ENCODE measurements around the gene ANGPTL7. TPM values are rescaled to one million over a fixed set of nuclear protein-coding genes. Genes with fewer than 3 reads are reported as not detected.

The ANGPTL7 gene, protein sequence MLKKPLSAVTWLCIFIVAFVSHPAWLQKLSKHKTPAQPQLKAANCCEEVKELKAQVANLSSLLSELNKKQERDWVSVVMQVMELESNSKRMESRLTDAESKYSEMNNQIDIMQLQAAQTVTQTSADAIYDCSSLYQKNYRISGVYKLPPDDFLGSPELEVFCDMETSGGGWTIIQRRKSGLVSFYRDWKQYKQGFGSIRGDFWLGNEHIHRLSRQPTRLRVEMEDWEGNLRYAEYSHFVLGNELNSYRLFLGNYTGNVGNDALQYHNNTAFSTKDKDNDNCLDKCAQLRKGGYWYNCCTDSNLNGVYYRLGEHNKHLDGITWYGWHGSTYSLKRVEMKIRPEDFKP
- total RNA-seq (not detected), total RNA-seq (0 reads per million in 2 donors)

DNA sequence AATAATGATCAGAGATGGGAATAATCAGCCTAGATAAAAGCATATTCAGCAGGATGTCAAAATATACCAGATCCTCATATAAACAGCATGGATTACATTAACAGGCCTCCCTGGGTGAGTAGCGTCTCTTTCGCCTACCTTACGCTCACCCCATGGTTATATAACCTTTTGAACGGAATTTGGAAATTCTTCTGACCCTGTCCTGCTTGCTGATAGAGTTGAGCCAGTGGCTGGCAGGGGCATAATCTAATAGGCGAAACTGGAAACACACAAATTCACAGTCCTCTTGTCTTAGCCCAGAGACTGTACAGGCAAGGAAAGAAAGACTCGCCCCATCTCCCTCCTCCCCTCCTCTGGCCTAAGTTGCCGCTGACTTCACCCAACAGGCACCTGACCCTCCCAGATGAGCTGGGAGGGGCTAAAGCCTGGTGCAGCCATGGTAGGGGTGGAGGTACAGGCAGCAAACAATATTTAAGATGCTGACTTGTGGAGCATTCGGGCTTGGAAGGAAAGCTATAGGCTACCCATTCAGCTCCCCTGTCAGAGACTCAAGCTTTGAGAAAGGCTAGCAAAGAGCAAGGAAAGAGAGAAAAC is at the start of gene ANGPTL7:
TSS of gene ANGPTL7 (plus strand) at position 498 of the 594 bp plus-strand sequence. CDS start 225 bp downstream, outside the sequence.
- peaks cover 5% of the 10 kb centered on the region for H3K36me3 Mint-ChIP-seq (ENCODE audit: low read depth)

DNA sequence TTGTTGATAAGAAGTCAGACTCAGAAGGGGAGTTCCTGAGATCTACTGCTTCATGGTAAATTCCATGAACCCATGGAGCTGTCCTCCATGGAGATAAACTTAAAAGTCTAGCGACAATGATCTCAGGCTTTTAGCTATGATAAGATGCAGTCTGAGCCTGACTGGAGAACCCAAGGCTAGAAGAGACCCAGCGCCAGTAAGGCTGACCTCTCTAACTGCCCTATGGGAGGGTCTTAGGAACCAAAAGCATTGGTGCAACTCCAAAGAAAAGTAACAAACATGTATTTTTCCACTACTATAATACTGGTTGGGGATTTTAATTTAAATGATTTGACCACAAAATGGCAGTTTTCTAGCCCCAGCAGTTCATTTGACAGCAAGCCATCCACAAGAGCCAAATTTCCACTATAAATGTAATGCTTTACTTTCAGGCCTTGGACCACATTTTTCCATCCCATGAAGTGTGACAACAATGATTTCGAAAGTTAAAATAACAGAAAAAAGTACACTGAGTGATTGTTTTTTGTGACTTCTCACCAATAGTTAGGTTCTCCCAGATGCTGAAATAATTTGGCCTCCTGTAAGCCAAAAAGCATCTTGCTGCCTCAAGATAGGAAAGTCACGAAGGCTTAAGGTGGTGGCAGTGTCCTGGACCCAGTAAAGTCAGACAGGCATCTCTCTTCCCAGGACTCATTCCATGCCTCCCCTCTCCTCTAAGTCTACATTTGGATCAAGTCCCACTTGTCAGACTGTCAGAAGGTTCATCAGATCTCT is 46.4 kb upstream of the ANGPTL7 start:
- H3K27me3 Mint-ChIP-seq, result no peaks in the 10 kb centered on the region
- no peak for ATAC-seq
- peaks cover 11% of the 10 kb centered on the region for H3K36me3 Mint-ChIP-seq (ENCODE audit: low read depth)
- DNase-seq, result no peak
- H3K4me1 Mint-ChIP-seq, result no peaks in the 10 kb centered on the region
- no peaks in the 10 kb centered on the region for H3K9me3 ChIP-seq (ENCODE audit: control insufficient read depth, low read length, poor library complexity, severe bottlenecking)
- no peak overlapping the region for H3K4me3 Mint-ChIP-seq
- H3K27ac Mint-ChIP-seq, result no peak overlapping the region

More for the DNA sequence above, at the start of gene ANGPTL7:
- Mint-ChIP-seq H3K27ac (no peak within 1 kb of the TSS), H3K4me3 (no peak within 1 kb of the TSS), H3K27me3 (no peaks in the 10 kb centered on the region), H3K4me1 (peaks cover 3% of the 10 kb centered on the region)
- DNase-seq (no peak), ATAC-seq (no peak)
- no peaks in the 10 kb centered on the region for H3K9me3 ChIP-seq (ENCODE audit: control insufficient read depth, low read length, poor library complexity, severe bottlenecking)

DNA sequence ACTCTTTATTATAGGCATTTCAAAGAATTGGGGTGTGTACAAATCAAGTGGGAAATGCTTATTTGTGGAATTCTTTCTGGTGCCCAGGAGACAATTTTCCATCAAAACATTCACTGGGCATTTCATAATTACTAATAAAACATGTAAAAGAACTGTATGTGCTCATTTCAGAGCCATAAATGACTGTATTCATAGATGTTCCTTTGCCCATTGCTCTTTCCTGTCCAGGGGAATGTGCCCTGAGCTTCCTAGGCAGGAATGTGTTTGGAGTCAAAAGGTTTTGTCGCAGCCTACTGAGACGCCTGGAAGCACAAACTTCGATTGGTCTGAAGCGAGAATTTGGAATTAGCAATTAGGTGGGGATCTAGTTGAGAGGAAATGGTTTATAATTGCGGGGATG is 45.8 kb upstream of the ANGPTL7 start:
- H3K4me1 Mint-ChIP-seq, result no peaks in the 10 kb centered on the region
- H3K27ac Mint-ChIP-seq, result no peak overlapping the region
- ATAC-seq (no peak), DNase-seq (no peak)
- peaks cover 11% of the 10 kb centered on the region for H3K36me3 Mint-ChIP-seq (ENCODE audit: low read depth)
- no peaks in the 10 kb centered on the region for H3K27me3 Mint-ChIP-seq
- no peaks in the 10 kb centered on the region for H3K9me3 ChIP-seq (ENCODE audit: control insufficient read depth, low read length, poor library complexity, severe bottlenecking)
- H3K4me3 Mint-ChIP-seq, result no peak overlapping the region

DNA sequence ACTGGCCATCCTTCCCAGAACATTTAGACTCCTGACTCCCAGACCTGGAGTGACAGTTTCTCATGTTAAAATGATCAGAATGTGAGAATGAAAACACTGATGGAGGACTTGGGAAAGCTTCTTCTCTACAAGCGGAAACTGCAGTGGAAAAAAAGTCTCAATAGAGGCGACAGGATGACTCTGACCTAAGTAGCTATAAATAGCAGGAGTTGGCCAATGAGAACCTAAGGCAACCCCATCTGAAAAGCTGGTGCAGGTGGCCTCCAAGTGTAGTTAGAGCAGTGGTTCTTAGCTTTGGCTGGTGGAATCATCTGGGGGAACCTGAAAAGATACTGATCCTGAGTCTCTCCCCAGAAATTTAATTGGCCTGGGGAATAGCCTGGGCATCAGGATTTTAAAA is 45.2 kb upstream of the ANGPTL7 start:
- Mint-ChIP-seq H3K36me3 (ENCODE audit: low read depth) (peaks cover 9% of the 10 kb centered on the region), H3K27ac (no peak overlapping the region), H3K4me3 (no peak overlapping the region), H3K27me3 (no peaks in the 10 kb centered on the region), H3K4me1 (no peaks in the 10 kb centered on the region)
- ATAC-seq, result no peak
- no peaks in the 10 kb centered on the region for H3K9me3 ChIP-seq (ENCODE audit: control insufficient read depth, low read length, poor library complexity, severe bottlenecking)
- DNase-seq, result no peak

DNA sequence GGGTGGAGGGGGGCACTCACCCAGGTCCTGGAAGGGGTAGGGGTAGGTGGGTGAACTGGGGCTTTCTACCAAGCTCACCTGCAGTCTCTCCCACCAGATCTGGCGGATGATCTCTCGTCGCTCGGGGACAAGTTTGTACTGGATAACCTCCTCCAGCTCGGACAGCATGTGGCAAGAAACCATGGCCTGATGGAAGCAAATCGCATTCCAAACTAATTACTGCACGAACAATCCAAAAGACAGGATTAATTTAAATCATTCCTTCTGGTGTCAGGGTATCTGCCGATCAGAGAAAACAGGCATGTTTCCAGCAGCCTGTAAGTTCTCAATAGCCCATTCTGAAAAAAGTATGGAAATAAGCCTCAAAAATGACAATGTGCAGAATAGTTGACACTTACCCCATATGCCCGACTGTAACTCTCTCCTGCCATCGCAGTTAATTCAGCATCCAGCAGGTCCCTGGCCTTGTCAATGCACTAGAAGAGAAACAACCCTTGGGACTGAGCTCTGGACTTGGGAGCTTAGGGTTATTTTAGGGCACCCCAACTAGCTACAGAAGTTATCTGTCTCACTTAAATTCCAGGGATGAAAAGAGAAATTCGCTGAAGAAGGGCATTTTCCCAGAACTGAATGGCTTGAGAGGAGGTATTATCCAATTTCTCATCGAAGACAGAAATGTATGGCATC is 44.4 kb upstream of the ANGPTL7 start:
- Mint-ChIP-seq H3K36me3 (ENCODE audit: low read depth) (peaks cover 7% of the 10 kb centered on the region), H3K27me3 (no peaks in the 10 kb centered on the region)

DNA sequence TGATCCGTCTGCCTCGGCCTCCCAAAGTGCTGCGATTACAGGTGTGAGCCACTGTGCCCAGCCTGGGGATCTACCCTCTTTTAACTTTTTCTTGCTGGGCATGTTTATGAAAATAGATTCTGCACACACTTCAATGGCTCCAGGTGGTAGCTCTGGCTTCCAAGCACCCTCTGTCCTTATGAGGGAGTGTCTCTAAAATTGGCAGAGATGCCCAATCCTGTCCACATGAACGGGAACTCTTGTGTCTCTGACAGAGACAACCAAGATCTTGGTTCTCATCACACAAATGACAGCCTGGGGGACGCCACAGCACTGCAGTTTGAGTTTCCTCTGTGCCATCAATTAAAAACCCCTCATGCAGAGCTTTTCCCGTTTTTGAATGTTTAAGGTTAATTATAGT is 43.4 kb upstream of the ANGPTL7 start:
- H3K36me3 Mint-ChIP-seq (ENCODE audit: low read depth), result peaks cover 7% of the 10 kb centered on the region

More for the DNA sequence above, 44.4 kb upstream of the ANGPTL7 start:
- no peak overlapping the region for H3K27ac Mint-ChIP-seq
- ATAC-seq, result no peak
- no peak overlapping the region for H3K4me3 Mint-ChIP-seq
- no peak for DNase-seq
- no peaks in the 10 kb centered on the region for H3K4me1 Mint-ChIP-seq
- H3K9me3 ChIP-seq (ENCODE audit: control insufficient read depth, low read length, poor library complexity, severe bottlenecking), result no peaks in the 10 kb centered on the region

DNA sequence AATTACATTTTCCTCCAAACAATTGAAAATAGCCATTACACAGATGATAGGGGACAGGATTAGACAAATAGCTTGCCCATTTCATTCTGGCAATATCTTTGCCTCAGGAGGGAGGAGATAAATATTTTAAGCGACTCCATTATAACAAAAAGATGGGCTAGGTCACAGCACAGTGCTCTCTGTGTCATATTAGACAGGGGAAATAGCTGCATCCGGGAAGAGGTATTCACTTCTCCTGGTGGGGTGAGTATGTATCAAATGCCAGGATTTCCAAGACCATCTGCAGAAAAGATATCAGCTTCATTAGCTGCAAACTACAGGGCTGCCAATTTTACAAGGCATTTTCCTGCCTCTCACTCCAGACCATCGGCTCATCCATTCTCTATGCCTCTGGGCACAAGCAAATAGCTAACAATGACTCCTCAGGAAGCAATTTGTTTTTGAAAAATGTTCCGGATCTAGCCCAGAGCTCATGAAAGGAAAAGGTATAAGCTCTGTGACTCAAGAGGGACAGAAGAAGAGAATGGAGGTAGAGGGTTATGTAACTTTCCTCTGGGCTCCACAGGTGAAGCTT is 41.9 kb upstream of the ANGPTL7 start:
- Mint-ChIP-seq H3K27ac (no peak overlapping the region), H3K4me1 (no peaks in the 10 kb centered on the region), H3K4me3 (no peak overlapping the region), H3K27me3 (no peaks in the 10 kb centered on the region), H3K36me3 (ENCODE audit: low read depth) (peaks cover 7% of the 10 kb centered on the region)
- no peaks in the 10 kb centered on the region for H3K9me3 ChIP-seq (ENCODE audit: control insufficient read depth, low read length, poor library complexity, severe bottlenecking)
- ATAC-seq, result no peak
- no peak for DNase-seq

More for the DNA sequence above, 43.4 kb upstream of the ANGPTL7 start:
- no peaks in the 10 kb centered on the region for H3K9me3 ChIP-seq (ENCODE audit: control insufficient read depth, low read length, poor library complexity, severe bottlenecking)
- DNase-seq, result no peak
- H3K27ac Mint-ChIP-seq, result no peak overlapping the region
- ATAC-seq, result no peak
- H3K4me1 Mint-ChIP-seq, result no peaks in the 10 kb centered on the region
- H3K27me3 Mint-ChIP-seq, result no peaks in the 10 kb centered on the region
- no peak overlapping the region for H3K4me3 Mint-ChIP-seq

DNA sequence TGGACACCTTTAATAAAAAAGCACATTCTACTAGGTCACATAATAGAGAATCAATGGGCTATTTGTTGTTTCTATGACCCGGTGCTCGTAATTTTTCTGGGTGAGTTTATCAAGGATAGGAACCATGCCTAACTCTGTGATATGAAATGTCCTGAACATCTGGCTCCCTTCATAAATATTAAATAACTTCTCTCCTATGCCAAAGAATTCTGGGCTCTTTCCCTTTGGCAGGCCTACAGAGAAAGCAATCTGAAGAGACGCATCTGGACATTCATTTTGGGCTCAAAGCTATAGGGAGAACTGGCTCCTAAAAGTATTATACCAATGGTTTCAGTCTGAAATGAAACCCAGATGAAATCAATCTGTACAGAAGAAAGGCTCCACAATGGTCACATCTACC is 38.8 kb upstream of the ANGPTL7 start:
- no peak for ATAC-seq
- H3K4me1 Mint-ChIP-seq, result no peaks in the 10 kb centered on the region
- H3K27me3 Mint-ChIP-seq, result no peaks in the 10 kb centered on the region
- H3K4me3 Mint-ChIP-seq, result no peak overlapping the region
- peaks cover 5% of the 10 kb centered on the region for H3K36me3 Mint-ChIP-seq (ENCODE audit: low read depth)
- H3K9me3 ChIP-seq (ENCODE audit: control insufficient read depth, low read length, poor library complexity, severe bottlenecking), result no peaks in the 10 kb centered on the region
- H3K27ac Mint-ChIP-seq, result no peak overlapping the region
- no peak for DNase-seq

DNA sequence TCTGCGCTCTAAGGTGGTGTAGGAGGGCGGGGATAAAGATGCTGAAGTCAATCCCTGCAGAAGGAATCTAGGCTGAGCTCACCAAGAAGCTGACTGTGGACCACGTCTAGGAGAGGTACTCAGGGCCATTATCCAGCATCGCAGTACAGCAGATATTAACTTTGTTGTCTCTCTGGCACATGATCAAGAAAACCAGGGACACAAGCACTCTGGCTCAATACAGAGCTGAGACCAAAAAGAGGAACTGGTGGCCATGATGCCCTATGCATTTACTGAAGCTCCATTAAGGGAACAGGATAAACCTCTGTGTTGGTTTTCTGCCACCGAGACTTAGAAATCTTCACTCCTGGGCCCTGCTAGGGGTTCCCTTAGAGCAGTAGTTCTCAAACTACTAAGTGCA is 38.0 kb upstream of the ANGPTL7 start:
- ATAC-seq, result no peak
- Mint-ChIP-seq H3K27ac (no peak overlapping the region), H3K4me3 (no peak overlapping the region), H3K36me3 (ENCODE audit: low read depth) (peaks cover 5% of the 10 kb centered on the region), H3K4me1 (no peaks in the 10 kb centered on the region), H3K27me3 (no peaks in the 10 kb centered on the region)
- no peaks in the 10 kb centered on the region for H3K9me3 ChIP-seq (ENCODE audit: control insufficient read depth, low read length, poor library complexity, severe bottlenecking)
- DNase-seq, result no peak

DNA sequence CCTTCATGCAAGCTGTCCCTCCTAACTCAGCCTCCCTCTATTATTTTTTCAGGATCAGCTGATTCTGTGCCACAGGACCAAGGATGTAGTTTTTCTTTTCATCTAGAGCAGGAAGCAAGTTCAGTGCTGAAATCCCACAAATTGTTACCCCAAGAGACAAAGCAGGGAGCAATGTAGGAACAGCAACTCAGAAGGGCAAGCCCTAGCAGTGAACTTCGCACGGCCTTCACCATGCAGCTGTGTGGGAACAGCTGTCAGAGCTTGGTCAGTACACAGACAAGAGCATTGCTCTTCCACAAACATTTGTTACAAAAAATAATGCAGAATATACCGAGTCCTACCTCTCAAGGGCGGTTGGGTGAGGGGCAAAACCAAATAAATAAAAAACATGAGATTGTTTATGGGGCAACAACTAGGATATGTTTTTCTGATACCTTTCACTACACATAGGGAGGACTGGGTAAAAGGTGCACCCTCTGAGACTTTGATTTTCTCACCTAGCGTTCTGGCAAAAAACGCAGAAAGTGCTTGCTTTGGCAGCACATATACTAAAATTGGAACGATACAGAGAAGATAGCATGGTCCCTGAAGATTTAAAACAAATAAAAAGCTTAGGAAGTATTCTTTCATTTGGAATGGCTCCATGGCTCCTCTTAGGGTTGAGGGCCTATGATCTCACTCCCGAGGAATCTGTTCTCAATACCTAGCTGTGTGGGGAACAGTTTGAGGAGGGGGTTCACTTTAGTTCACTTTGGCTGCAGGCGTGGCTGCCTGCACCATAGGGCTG is 37.1 kb upstream of the ANGPTL7 start:
- H3K36me3 Mint-ChIP-seq (ENCODE audit: low read depth), result peaks cover 13% of the 10 kb centered on the region
- DNase-seq, result no peak
- no peak for ATAC-seq
- peaks cover 8% of the 10 kb centered on the region for H3K4me1 Mint-ChIP-seq
- no peak overlapping the region for H3K4me3 Mint-ChIP-seq
- H3K27me3 Mint-ChIP-seq, result no peaks in the 10 kb centered on the region
- no peaks in the 10 kb centered on the region for H3K9me3 ChIP-seq (ENCODE audit: control insufficient read depth, low read length, poor library complexity, severe bottlenecking)
- H3K27ac Mint-ChIP-seq, result no peak overlapping the region

DNA sequence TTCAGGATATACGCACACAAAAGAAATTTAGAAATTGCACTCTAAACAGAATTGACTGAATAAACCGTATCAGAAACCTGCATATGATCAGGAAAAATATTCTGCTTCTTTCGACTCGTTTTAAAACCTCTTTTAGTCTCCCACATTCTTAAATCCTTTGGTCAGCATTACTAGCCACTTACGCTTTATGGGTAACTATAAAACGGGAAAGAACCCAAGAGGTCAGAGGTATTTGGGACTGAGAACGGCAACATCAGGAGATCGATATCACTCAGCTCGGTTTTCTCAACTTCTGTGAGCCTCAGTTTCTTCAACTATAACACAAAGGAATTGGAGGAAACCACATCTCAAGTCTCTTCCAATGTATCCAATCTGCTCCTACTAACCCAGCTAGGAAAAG is 36.4 kb upstream of the ANGPTL7 start:
- H3K27ac Mint-ChIP-seq, result peak overlapping the region; percentile 83
- no peak overlapping the region for H3K4me3 Mint-ChIP-seq
- peaks cover 11% of the 10 kb centered on the region for H3K36me3 Mint-ChIP-seq (ENCODE audit: low read depth)
- no peak for DNase-seq
- peaks cover 9% of the 10 kb centered on the region for H3K4me1 Mint-ChIP-seq
- H3K9me3 ChIP-seq (ENCODE audit: control insufficient read depth, low read length, poor library complexity, severe bottlenecking), result no peaks in the 10 kb centered on the region
- no peaks in the 10 kb centered on the region for H3K27me3 Mint-ChIP-seq
- no peak for ATAC-seq

DNA sequence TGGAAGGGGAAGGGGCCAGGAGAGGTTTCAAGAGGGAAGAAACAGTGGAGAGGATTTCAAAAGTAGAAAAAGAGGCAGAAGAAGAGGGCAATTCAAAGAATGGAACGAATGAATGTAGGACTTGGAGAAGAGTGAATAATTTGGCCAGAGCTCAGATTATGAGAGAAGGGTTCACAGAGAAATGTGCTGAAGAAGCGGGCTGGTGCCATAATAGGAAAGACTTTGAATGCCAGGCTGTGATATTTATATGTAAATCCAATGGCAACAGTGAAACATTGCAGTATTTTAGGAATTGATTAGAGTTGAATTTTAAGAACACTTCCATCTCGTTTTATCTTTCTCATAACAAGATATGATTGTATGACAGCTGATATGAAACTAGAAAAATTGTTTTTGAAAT is 36.0 kb upstream of the ANGPTL7 start:
- ATAC-seq (no peak), DNase-seq (no peak)
- H3K27ac Mint-ChIP-seq, result peak overlapping the region; percentile 83
- no peak overlapping the region for H3K4me3 Mint-ChIP-seq
- H3K4me1 Mint-ChIP-seq, result peaks cover 10% of the 10 kb centered on the region
- peaks cover 10% of the 10 kb centered on the region for H3K36me3 Mint-ChIP-seq (ENCODE audit: low read depth)
- H3K9me3 ChIP-seq (ENCODE audit: control insufficient read depth, low read length, poor library complexity, severe bottlenecking), result no peaks in the 10 kb centered on the region
- H3K27me3 Mint-ChIP-seq, result no peaks in the 10 kb centered on the region
